Uterus (tissue), 2 donors: Measurements from ENCODE around the gene SCAPER.

Experiments used
- POLR2A ChIP-seq, 2 donors: fragments of 450-650 bp; IDR thresholded peaks; one replicate each; pipeline ENCODE4 v1.6.1; 2016; ENCODE audit warnings: antibody characterized with exemption in 2 of 2, mild to moderate bottlenecking in 1 of 2, moderate library complexity in 1 of 2
- TF ChIP-seq, protein P1 (sequence below), 4 experiments: fragments of 200-600 bp in 2 of 4; fragments of 450-650 bp in 2 of 4; sonication (generic) in 2 of 4; IDR thresholded peaks; one replicate each; pipeline ENCODE4 v1.5.1; 2016 to 2019; ENCODE audit warnings: antibody characterized with exemption in 4 of 4, mild to moderate bottlenecking in 2 of 4, moderate library complexity in 1 of 4

DNA sequence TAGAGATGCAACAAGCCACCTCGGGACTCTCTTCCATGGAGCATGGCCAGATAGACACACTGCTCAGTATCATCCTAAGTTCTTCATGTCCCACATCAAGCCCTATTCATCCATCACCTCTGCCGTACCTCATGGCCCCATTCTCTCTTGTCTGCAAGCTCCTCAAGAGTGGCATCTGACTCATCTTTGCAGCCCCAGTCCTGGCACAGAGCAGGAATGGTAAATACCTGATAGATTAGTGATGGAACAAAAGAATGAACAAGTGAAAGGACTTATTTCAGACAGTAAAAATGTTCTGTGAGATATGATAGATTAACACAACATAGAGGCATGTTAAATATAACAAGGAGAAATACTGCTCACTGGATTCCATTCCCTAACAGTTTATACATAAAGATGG is 392.2 kb downstream of the SCAPER start:
- TF ChIP-seq, protein P1, sequence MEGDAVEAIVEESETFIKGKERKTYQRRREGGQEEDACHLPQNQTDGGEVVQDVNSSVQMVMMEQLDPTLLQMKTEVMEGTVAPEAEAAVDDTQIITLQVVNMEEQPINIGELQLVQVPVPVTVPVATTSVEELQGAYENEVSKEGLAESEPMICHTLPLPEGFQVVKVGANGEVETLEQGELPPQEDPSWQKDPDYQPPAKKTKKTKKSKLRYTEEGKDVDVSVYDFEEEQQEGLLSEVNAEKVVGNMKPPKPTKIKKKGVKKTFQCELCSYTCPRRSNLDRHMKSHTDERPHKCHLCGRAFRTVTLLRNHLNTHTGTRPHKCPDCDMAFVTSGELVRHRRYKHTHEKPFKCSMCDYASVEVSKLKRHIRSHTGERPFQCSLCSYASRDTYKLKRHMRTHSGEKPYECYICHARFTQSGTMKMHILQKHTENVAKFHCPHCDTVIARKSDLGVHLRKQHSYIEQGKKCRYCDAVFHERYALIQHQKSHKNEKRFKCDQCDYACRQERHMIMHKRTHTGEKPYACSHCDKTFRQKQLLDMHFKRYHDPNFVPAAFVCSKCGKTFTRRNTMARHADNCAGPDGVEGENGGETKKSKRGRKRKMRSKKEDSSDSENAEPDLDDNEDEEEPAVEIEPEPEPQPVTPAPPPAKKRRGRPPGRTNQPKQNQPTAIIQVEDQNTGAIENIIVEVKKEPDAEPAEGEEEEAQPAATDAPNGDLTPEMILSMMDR (IDR thresholded peaks at IDR 0.05) = no peak
- TF ChIP-seq POLR2A (IDR thresholded peaks at IDR 0.05) = no peak
